NK-92 (cell line): Measurements from ENCODE around the gene ARMC10.
"Not testable (repeated sequence)": the region's sequence is repeated elsewhere in the genome, so short reads cannot be mapped to it uniquely, and the experiment has no call there.

Experiments
- DNase-seq: peaks from one replicate; lab custom pipeline; 2025; ENCODE audit not compliant: unreplicated experiment; lab: John Stamatoyannopoulos, UW

The ARMC10 gene

GRCh38 chr7:103074519-103075336, at the start of gene ARMC10, which contains the start of gene FBXL13:
TSS of gene ARMC10 (plus strand) at chr7:103075140. CDS start at chr7:103075273, 133 bp downstream.
TSS of gene FBXL13 (minus strand) at chr7:103074796.
- peak; percentile 29 for DNase-seq

- no peak for DNase-seq
Measured at GRCh38 chr7:103025341-103025740, 49.6 kb upstream of the ARMC10 start.

GRCh38 chr7:103031024-103031423, 43.9 kb upstream of the ARMC10 start:
- DNase-seq = no peak

- DNase-seq = no peak
Measured at GRCh38 chr7:103031781-103032180, 43.2 kb upstream of the ARMC10 start.

- not testable (repeated sequence) for DNase-seq
Measured at GRCh38 chr7:103034318-103034717, 40.6 kb upstream of the ARMC10 start.

GRCh38 chr7:103037476-103037822, 37.5 kb upstream of the ARMC10 start:
- no peak for DNase-seq

- DNase-seq = not testable (repeated sequence)
Measured at GRCh38 chr7:103037823-103038739, 36.9 kb upstream of the ARMC10 start.

- DNase-seq = not testable (repeated sequence)
Measured at GRCh38 chr7:103041815-103042214, 33.1 kb upstream of the ARMC10 start.

- DNase-seq = no peak
Measured at GRCh38 chr7:103048833-103049232, 26.1 kb upstream of the ARMC10 start.

- no peak for DNase-seq
Measured at GRCh38 chr7:103051519-103051918, 23.4 kb upstream of the ARMC10 start.

GRCh38 chr7:103056006-103056405, 18.9 kb upstream of the ARMC10 start:
- not testable (repeated sequence) for DNase-seq

GRCh38 chr7:103058122-103058521, 16.8 kb upstream of the ARMC10 start:
- DNase-seq = no peak

- no peak for DNase-seq
Measured at GRCh38 chr7:103059471-103059870, 15.5 kb upstream of the ARMC10 start.

GRCh38 chr7:103063895-103064294, 11.0 kb upstream of the ARMC10 start:
- no peak for DNase-seq

- no peak for DNase-seq
Measured at GRCh38 chr7:103065667-103066066, 9.3 kb upstream of the ARMC10 start.

- DNase-seq = no peak
Measured at GRCh38 chr7:103068414-103069403, 6.2 kb upstream of the ARMC10 start.

GRCh38 chr7:103071000-103071399, 3.9 kb upstream of the ARMC10 start:
- no peak for DNase-seq

- no peak for DNase-seq
Measured at GRCh38 chr7:103073989-103074518, 886 bp upstream of the ARMC10 start.

- no peak for DNase-seq
Measured at GRCh38 chr7:103075337-103075918, 488 bp downstream of the ARMC10 start.

GRCh38 chr7:103076764-103077163, 1.8 kb downstream of the ARMC10 start:
- no peak for DNase-seq
